WTC11 (cell line): ENCODE data around the gene PTPRC. TPM values are rescaled to one million over a fixed set of nuclear protein-coding genes. Genes with fewer than 3 reads are reported as not detected.

Experiments
- ATAC-seq: fragments of 200-7000 bp; cut with Tn5 transposase; 2 replicates; pipeline ENCODE4 v1.10.0; 2021; ENCODE audit warnings: mild to moderate bottlenecking, moderate library complexity
- CTCF ChIA-PET: fragments of 300-600 bp; sonication (Branson Sonifier 250); formaldehyde crosslinking; loops from one replicate; lab custom pipeline; 2021; ENCODE audit warnings: antibody characterized with exemption; lab: Charles Lee
- POLR2A ChIA-PET: fragments of 350-600 bp; sonication (Branson Sonifier 250); formaldehyde crosslinking; loops from one replicate; lab custom pipeline; 2021; ENCODE audit warnings: antibody characterized with exemption; lab: Charles Lee
- DNase-seq: peaks from one replicate; pipeline ENCODE4 v3.0.0; 2021; ENCODE audit warnings: low spot score
- H3K27ac Mint-ChIP-seq: 2 replicates; pipeline ENCODE4 v1.8.0; 2021; ENCODE audit warnings: mixed read lengths
- H3K27me3 Mint-ChIP-seq: 2 replicates; pipeline ENCODE4 v1.8.0; 2021; ENCODE audit warnings: low read depth, mild to moderate bottlenecking, moderate library complexity, mixed read lengths
- H3K36me3 Mint-ChIP-seq: 2 replicates; pipeline ENCODE4 v1.8.0; 2021; ENCODE audit warnings: mixed read lengths
- H3K4me1 Mint-ChIP-seq: 2 replicates; pipeline ENCODE4 v1.8.0; 2022; ENCODE audit warnings: mixed read lengths
- H3K4me3 Mint-ChIP-seq: 2 replicates; pipeline ENCODE4 v1.8.0; 2021; ENCODE audit warnings: mild to moderate bottlenecking, moderate library complexity, mixed read lengths
- H3K9me3 Mint-ChIP-seq: 2 replicates; pipeline ENCODE4 v1.8.0; 2021; ENCODE audit warnings: mixed read lengths
- CREM ChIP-seq: sonication (generic); formaldehyde crosslinking; IDR thresholded peaks from 2 replicates; pipeline ENCODE4 v1.8.1; 2022; ENCODE audit warnings: mild to moderate bottlenecking, missing genetic modification reagents, moderate library complexity
- FOXK1 ChIP-seq: sonication (generic); formaldehyde crosslinking; IDR thresholded peaks from 2 replicates; pipeline ENCODE4 v1.8.0; 2022; ENCODE audit warnings: mild to moderate bottlenecking, moderate library complexity, missing genetic modification reagents
- MYBL2 ChIP-seq: sonication (generic); formaldehyde crosslinking; IDR thresholded peaks from 2 replicates; pipeline ENCODE4 v1.8.1; 2023; ENCODE audit warnings: mild to moderate bottlenecking, moderate library complexity, missing genetic modification reagents
- NFE2L1 ChIP-seq: sonication (generic); formaldehyde crosslinking; IDR thresholded peaks from 2 replicates; pipeline ENCODE4 v1.8.1; 2023; ENCODE audit warnings: missing genetic modification reagents
- NR1H2 ChIP-seq: sonication (generic); formaldehyde crosslinking; IDR thresholded peaks from 2 replicates; pipeline ENCODE4 v1.9.0; 2021; ENCODE audit warnings: mild to moderate bottlenecking, moderate library complexity, missing genetic modification reagents
- OVOL2 ChIP-seq: fragments of 250-450 bp; sonication (Bioruptor Pico); IDR thresholded peaks from 2 replicates; pipeline ENCODE4 v1.9.0; 2021; ENCODE audit warnings: mild to moderate bottlenecking, borderline replicate concordance
- PRRX2 ChIP-seq: fragments of 250-450 bp; sonication (Bioruptor Pico); IDR thresholded peaks from 2 replicates; pipeline ENCODE4 v1.8.0; 2021; ENCODE audit warnings: mild to moderate bottlenecking
- SMAD4 ChIP-seq: sonication (generic); formaldehyde crosslinking; IDR thresholded peaks from 2 replicates; pipeline ENCODE4 v1.8.0; 2022; ENCODE audit warnings: mild to moderate bottlenecking, missing genetic modification reagents
- ZNF138 ChIP-seq: sonication (generic); formaldehyde crosslinking; conservative IDR thresholded peaks from 2 replicates; pipeline ENCODE4 v1.8.1; 2022; ENCODE audit warnings: mild to moderate bottlenecking, moderate library complexity, missing genetic modification reagents
- ZNF219 ChIP-seq: sonication (generic); formaldehyde crosslinking; IDR thresholded peaks from 2 replicates; pipeline ENCODE4 v1.8.0; 2023; ENCODE audit warnings: missing genetic modification reagents, mild to moderate bottlenecking, borderline replicate concordance
- ZNF671 ChIP-seq: fragments of 250-450 bp; sonication (Bioruptor Pico); IDR thresholded peaks from 2 replicates; pipeline ENCODE4 v1.8.0; 2021; ENCODE audit warnings: mild to moderate bottlenecking
- total RNA-seq: library from RNA; stranded (reverse); gene quantifications from 3 replicates; pipeline ENCODE4 v1.2.3, GENCODE V29; 2021
- TF ChIP-seq, protein P1 (sequence below): sonication (generic); formaldehyde crosslinking; IDR thresholded peaks from 2 replicates; pipeline ENCODE4 v1.8.0; 2023; ENCODE audit warnings: missing genetic modification reagents
- TF ChIP-seq, protein P2 (sequence below): fragments of 250-450 bp; sonication (Bioruptor Pico); IDR thresholded peaks from 2 replicates; pipeline ENCODE4 v2.1.2; 2022; ENCODE audit warnings: mild to moderate bottlenecking, moderate library complexity
- TF ChIP-seq, protein P3 (sequence below): sonication (generic); formaldehyde crosslinking; IDR thresholded peaks from 2 replicates; pipeline ENCODE4 v1.8.0; 2022; ENCODE audit warnings: mild to moderate bottlenecking, missing genetic modification reagents
- TF ChIP-seq, protein P4 (sequence below): sonication (generic); formaldehyde crosslinking; IDR thresholded peaks from 2 replicates; pipeline ENCODE4 v1.8.1; 2023; ENCODE audit warnings: mild to moderate bottlenecking, missing genetic modification reagents
- TF ChIP-seq, protein P5 (sequence below): sonication (generic); formaldehyde crosslinking; IDR thresholded peaks from 2 replicates; pipeline ENCODE4 v1.8.0; 2022; ENCODE audit warnings: mild to moderate bottlenecking, missing genetic modification reagents
- TF ChIP-seq, protein P6 (sequence below): fragments of 250-450 bp; sonication (Bioruptor Pico); IDR thresholded peaks from 2 replicates; pipeline ENCODE4 v1.8.0; 2021; ENCODE audit warnings: mild to moderate bottlenecking
- TF ChIP-seq, protein P7 (sequence below): sonication (generic); formaldehyde crosslinking; IDR thresholded peaks from 2 replicates; pipeline ENCODE4 v1.8.1; 2023; ENCODE audit warnings: mild to moderate bottlenecking, missing genetic modification reagents

PTPRC gene
- total RNA-seq, 1 experiment from 2014 or later = 1.4 TPM

DNA sequence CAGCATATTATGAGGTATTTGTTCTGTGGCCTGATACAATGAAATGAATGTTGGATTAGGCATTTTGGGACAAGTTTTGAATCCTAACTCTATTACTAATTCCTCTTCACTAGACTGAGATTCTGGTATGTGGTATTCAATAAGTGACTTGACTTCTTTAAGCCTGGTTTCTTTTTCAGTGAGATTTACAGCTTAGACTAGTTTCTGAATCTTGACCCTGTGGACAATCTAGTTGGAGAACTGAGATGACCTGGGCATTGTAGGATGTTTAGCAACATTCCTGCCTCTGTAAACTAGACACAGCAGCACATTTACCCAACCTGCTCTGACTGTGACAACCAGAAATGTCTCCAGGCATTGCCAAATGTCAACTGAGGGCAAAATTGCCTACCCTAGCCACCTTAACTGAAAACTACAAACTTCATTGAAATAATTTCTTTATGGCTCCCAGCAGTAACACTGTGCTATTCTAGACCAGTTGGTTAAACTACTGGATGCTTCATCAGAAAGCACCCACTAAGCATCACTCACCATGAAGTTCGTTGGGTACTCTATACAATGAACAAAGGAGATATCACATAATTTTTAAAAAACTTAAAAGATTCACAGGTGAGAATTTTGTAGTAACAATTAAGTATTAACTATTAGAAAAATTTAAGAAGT is 16.8 kb downstream of the PTPRC start:
- H3K4me1 Mint-ChIP-seq = peaks cover 24% of the 10 kb centered on the region
- POLR2A ChIA-PET = no interaction called here
- CTCF ChIA-PET = no interaction called here
- H3K4me3 Mint-ChIP-seq = no peak overlapping the region
- H3K36me3 Mint-ChIP-seq = no peaks in the 10 kb centered on the region
- DNase-seq = no peak
- H3K9me3 Mint-ChIP-seq = no peaks in the 10 kb centered on the region
- H3K27ac Mint-ChIP-seq = no peak overlapping the region; the same call in 1 of the 2 replicates
- no peak for ATAC-seq
- TF ChIP-seq, protein P1, sequence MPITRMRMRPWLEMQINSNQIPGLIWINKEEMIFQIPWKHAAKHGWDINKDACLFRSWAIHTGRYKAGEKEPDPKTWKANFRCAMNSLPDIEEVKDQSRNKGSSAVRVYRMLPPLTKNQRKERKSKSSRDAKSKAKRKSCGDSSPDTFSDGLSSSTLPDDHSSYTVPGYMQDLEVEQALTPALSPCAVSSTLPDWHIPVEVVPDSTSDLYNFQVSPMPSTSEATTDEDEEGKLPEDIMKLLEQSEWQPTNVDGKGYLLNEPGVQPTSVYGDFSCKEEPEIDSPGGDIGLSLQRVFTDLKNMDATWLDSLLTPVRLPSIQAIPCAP (CRISPR knock-in tag) = no peak
- TF ChIP-seq, protein P2, sequence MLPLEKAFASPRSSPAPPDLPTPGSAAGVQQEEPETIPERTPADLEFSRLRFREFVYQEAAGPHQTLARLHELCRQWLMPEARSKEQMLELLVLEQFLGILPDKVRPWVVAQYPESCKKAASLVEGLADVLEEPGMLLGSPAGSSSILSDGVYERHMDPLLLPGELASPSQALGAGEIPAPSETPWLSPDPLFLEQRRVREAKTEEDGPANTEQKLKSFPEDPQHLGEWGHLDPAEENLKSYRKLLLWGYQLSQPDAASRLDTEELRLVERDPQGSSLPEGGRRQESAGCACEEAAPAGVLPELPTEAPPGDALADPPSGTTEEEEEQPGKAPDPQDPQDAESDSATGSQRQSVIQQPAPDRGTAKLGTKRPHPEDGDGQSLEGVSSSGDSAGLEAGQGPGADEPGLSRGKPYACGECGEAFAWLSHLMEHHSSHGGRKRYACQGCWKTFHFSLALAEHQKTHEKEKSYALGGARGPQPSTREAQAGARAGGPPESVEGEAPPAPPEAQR = no peak
- TF ChIP-seq, all 79 proteins: peak for 0
- H3K27me3 Mint-ChIP-seq = no peaks in the 10 kb centered on the region

DNA sequence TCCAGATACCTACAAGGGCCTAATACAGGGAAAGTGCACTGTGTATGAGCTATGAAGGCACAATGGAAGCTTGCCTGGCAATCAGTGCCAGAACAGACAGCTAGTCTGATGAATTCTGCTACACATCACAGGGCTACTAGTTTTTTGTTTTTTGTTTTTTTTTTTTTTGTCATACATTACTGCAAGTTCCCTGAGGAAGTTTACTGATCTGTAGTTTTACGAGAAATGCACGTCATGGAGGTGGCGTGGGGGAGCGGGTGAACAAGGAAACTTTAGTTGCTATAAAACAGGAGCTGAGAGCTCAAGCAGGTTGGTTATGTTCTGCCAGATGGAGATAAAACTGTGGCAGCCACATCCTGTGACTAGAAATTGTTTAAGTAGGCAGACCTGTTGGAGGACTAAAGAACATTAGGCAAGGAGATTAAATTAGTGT is 17.7 kb downstream of the PTPRC start:
- no peaks in the 10 kb centered on the region for H3K27me3 Mint-ChIP-seq

DNA sequence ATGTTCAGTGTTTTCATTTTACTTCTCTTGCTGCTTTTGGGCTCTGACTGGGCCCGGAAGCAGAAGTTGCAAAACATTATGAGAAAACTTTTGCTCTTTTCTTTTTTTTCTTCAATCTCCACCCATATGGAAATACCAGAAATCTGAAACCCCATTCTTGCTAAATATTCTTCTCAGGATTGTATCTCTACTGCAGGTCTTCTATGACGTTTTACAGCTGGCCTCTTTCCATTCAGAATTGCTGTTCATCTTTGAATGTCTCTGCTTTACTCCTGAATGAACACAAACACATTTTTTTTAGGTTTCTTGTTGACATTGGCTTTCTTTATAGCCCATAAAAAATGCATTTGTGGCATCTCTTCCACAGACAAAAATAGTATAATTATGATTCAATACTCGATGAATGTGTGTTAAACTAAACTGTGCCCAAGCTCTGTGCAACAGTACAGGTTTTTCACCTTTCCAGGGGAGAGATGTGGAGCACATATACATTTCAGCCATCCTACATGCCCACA is 18.8 kb downstream of the PTPRC start:
- ATAC-seq (no peak), DNase-seq (no peak)
- no peaks in the 10 kb centered on the region for H3K27me3 Mint-ChIP-seq
- no peak overlapping the region for H3K4me3 Mint-ChIP-seq
- ChIA-PET POLR2A (no interaction called here), CTCF (no interaction called here)
- TF ChIP-seq, protein P3, sequence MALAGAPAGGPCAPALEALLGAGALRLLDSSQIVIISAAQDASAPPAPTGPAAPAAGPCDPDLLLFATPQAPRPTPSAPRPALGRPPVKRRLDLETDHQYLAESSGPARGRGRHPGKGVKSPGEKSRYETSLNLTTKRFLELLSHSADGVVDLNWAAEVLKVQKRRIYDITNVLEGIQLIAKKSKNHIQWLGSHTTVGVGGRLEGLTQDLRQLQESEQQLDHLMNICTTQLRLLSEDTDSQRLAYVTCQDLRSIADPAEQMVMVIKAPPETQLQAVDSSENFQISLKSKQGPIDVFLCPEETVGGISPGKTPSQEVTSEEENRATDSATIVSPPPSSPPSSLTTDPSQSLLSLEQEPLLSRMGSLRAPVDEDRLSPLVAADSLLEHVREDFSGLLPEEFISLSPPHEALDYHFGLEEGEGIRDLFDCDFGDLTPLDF (CRISPR knock-in tag) = no peak
- no peak for TF ChIP-seq ZNF219 (CRISPR knock-in tag)
- TF ChIP-seq, protein P4, sequence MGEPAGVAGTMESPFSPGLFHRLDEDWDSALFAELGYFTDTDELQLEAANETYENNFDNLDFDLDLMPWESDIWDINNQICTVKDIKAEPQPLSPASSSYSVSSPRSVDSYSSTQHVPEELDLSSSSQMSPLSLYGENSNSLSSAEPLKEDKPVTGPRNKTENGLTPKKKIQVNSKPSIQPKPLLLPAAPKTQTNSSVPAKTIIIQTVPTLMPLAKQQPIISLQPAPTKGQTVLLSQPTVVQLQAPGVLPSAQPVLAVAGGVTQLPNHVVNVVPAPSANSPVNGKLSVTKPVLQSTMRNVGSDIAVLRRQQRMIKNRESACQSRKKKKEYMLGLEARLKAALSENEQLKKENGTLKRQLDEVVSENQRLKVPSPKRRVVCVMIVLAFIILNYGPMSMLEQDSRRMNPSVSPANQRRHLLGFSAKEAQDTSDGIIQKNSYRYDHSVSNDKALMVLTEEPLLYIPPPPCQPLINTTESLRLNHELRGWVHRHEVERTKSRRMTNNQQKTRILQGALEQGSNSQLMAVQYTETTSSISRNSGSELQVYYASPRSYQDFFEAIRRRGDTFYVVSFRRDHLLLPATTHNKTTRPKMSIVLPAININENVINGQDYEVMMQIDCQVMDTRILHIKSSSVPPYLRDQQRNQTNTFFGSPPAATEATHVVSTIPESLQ (CRISPR knock-in tag) = no peak
- TF ChIP-seq NR1H2 (CRISPR knock-in tag) = no peak
- TF ChIP-seq CREM (CRISPR knock-in tag) = no peak
- TF ChIP-seq NFE2L1 (CRISPR knock-in tag) = no peak
- TF ChIP-seq, protein P5, sequence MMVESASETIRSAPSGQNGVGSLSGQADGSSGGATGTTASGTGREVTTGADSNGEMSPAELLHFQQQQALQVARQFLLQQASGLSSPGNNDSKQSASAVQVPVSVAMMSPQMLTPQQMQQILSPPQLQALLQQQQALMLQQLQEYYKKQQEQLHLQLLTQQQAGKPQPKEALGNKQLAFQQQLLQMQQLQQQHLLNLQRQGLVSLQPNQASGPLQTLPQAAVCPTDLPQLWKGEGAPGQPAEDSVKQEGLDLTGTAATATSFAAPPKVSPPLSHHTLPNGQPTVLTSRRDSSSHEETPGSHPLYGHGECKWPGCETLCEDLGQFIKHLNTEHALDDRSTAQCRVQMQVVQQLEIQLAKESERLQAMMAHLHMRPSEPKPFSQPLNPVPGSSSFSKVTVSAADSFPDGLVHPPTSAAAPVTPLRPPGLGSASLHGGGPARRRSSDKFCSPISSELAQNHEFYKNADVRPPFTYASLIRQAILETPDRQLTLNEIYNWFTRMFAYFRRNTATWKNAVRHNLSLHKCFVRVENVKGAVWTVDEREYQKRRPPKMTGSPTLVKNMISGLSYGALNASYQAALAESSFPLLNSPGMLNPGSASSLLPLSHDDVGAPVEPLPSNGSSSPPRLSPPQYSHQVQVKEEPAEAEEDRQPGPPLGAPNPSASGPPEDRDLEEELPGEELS (CRISPR knock-in tag) = no peak
- TF ChIP-seq ZNF138 = no peak
- TF ChIP-seq OVOL2 (CRISPR knock-in tag) = no peak
- TF ChIP-seq PRRX2 (CRISPR knock-in tag) = no peak
- no peak for TF ChIP-seq MYBL2 (CRISPR knock-in tag)
- H3K4me1 Mint-ChIP-seq = peaks cover 12% of the 10 kb centered on the region
- H3K27ac Mint-ChIP-seq = 0 out of 2 replicates have a peak overlapping the region, but pooled peaks have one; percentile 21
- H3K9me3 Mint-ChIP-seq = no peaks in the 10 kb centered on the region
- H3K36me3 Mint-ChIP-seq = no peaks in the 10 kb centered on the region

More for the DNA sequence above, 17.7 kb downstream of the PTPRC start:
- CTCF ChIA-PET = no interaction called here
- ATAC-seq (no peak), DNase-seq (no peak)
- Mint-ChIP-seq H3K4me1 (peaks cover 23% of the 10 kb centered on the region), H3K9me3 (no peaks in the 10 kb centered on the region), H3K27ac (no peak overlapping the region), H3K4me3 (no peak overlapping the region), H3K36me3 (no peaks in the 10 kb centered on the region)
- POLR2A ChIA-PET = no interaction called here
- TF ChIP-seq SMAD4 (CRISPR knock-in tag) (no peak), FOXK1 (CRISPR knock-in tag) (no peak), ZNF671 (CRISPR knock-in tag) (no peak)
- TF ChIP-seq, protein P6, sequence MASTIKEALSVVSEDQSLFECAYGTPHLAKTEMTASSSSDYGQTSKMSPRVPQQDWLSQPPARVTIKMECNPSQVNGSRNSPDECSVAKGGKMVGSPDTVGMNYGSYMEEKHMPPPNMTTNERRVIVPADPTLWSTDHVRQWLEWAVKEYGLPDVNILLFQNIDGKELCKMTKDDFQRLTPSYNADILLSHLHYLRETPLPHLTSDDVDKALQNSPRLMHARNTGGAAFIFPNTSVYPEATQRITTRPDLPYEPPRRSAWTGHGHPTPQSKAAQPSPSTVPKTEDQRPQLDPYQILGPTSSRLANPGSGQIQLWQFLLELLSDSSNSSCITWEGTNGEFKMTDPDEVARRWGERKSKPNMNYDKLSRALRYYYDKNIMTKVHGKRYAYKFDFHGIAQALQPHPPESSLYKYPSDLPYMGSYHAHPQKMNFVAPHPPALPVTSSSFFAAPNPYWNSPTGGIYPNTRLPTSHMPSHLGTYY (CRISPR knock-in tag) = no peak
- TF ChIP-seq, protein P7, sequence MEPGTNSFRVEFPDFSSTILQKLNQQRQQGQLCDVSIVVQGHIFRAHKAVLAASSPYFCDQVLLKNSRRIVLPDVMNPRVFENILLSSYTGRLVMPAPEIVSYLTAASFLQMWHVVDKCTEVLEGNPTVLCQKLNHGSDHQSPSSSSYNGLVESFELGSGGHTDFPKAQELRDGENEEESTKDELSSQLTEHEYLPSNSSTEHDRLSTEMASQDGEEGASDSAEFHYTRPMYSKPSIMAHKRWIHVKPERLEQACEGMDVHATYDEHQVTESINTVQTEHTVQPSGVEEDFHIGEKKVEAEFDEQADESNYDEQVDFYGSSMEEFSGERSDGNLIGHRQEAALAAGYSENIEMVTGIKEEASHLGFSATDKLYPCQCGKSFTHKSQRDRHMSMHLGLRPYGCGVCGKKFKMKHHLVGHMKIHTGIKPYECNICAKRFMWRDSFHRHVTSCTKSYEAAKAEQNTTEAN (CRISPR knock-in tag) = no peak
